HepG2 (cell line): ENCODE data around the gene MYOZ3. TPM values are rescaled to one million over a fixed set of nuclear protein-coding genes. Genes with fewer than 3 reads are reported as not detected.

Experiments
- BCLAF1 ChIP-seq: fragments of 450-650 bp; IDR thresholded peaks from 2 replicates; pipeline ENCODE4 v1.6.1; 2017; ENCODE audit warnings: mild to moderate bottlenecking
- CBX2 ChIP-seq, 2 experiments: fragments of 200-600 bp in 1 of 2; sonication (generic); formaldehyde crosslinking in 1 of 2; IDR thresholded peaks; 2 replicates each; pipeline versions ENCODE4 v1.7.0 to v1.8.1; 2018 to 2022; ENCODE audit warnings: low read depth in 2 of 2, low read length in 1 of 2, mild to moderate bottlenecking in 1 of 2, missing genetic modification reagents in 1 of 2
- CENPBD1 ChIP-seq: sonication (generic); formaldehyde crosslinking; IDR thresholded peaks from 2 replicates; pipeline ENCODE4 v1.8.0; 2022; ENCODE audit warnings: missing genetic modification reagents, low read depth, mild to moderate bottlenecking, borderline replicate concordance
- DNMT1 ChIP-seq: sonication (generic); formaldehyde crosslinking; IDR thresholded peaks from 2 replicates; pipeline ENCODE4 v1.5.1; 2020; ENCODE audit warnings: mild to moderate bottlenecking, missing genetic modification reagents
- HOXA5 ChIP-seq: sonication (generic); formaldehyde crosslinking; IDR thresholded peaks from 2 replicates; pipeline ENCODE4 v1.4.0; 2020; ENCODE audit warnings: missing genetic modification reagents
- MAFG ChIP-seq: sonication (generic); formaldehyde crosslinking; IDR thresholded peaks from 2 replicates; pipeline ENCODE4 v1.5.1; 2020; ENCODE audit warnings: mild to moderate bottlenecking, missing genetic modification reagents
- MXD1 ChIP-seq: sonication (generic); formaldehyde crosslinking; IDR thresholded peaks from 2 replicates; pipeline ENCODE4 v1.4.0; 2020; ENCODE audit warnings: mild to moderate bottlenecking, missing genetic modification reagents
- NCOA2 ChIP-seq: sonication (generic); formaldehyde crosslinking; IDR thresholded peaks from 2 replicates; pipeline ENCODE4 v1.8.0; 2022; ENCODE audit warnings: inconsistent platforms
- NFKBIZ ChIP-seq: IDR thresholded peaks from 2 replicates; pipeline ENCODE4 v1.6.1; 2018; ENCODE audit warnings: missing genetic modification reagents, missing compliant biosample characterization
- PCBP1 ChIP-seq: fragments of 200-400 bp; formaldehyde crosslinking; IDR thresholded peaks from 2 replicates; pipeline ENCODE4 v1.6.1; 2017; ENCODE audit warnings: mild to moderate bottlenecking, low read depth, low read length, borderline replicate concordance
- POGK ChIP-seq: sonication (generic); formaldehyde crosslinking; conservative IDR thresholded peaks from 2 replicates; pipeline ENCODE4 v1.8.0; 2022; ENCODE audit warnings: mild to moderate bottlenecking, moderate library complexity, missing genetic modification reagents
- ZNF160 ChIP-seq: sonication (generic); formaldehyde crosslinking; IDR thresholded peaks from 2 replicates; pipeline ENCODE4 v1.8.0; 2022; ENCODE audit warnings: mild to moderate bottlenecking, inconsistent platforms, missing genetic modification reagents
- ZNF20 ChIP-seq: sonication (generic); formaldehyde crosslinking; IDR thresholded peaks from 2 replicates; pipeline ENCODE4 v1.4.0; 2020; ENCODE audit warnings: mild to moderate bottlenecking, moderate library complexity, missing genetic modification reagents
- ZNF235 ChIP-seq: sonication (generic); formaldehyde crosslinking; IDR thresholded peaks from 2 replicates; pipeline ENCODE4 v1.8.1; 2023; ENCODE audit warnings: mild to moderate bottlenecking, missing genetic modification reagents, borderline replicate concordance
- ZNF24 ChIP-seq: fragments of 450-650 bp; IDR thresholded peaks from 2 replicates; pipeline ENCODE4 v1.6.1; 2017; ENCODE audit warnings: antibody characterized with exemption, mild to moderate bottlenecking
- ZNF256 ChIP-seq: sonication (generic); formaldehyde crosslinking; conservative IDR thresholded peaks from 2 replicates; pipeline ENCODE4 v1.4.0; 2020; ENCODE audit warnings: missing genetic modification reagents
- ZNF331 ChIP-seq: sonication (generic); formaldehyde crosslinking; IDR thresholded peaks from 2 replicates; pipeline ENCODE4 v1.4.0; 2020; ENCODE audit warnings: missing genetic modification reagents
- ZNF468 ChIP-seq: sonication (generic); formaldehyde crosslinking; IDR thresholded peaks from 2 replicates; pipeline ENCODE4 v1.8.0; 2022; ENCODE audit warnings: mild to moderate bottlenecking, moderate library complexity, missing genetic modification reagents
- ZNF574 ChIP-seq: sonication (generic); formaldehyde crosslinking; IDR thresholded peaks from 2 replicates; pipeline ENCODE4 v1.4.0; 2020; ENCODE audit warnings: missing genetic modification reagents
- ZNF580 ChIP-seq: IDR thresholded peaks from 2 replicates; pipeline ENCODE4 v1.6.1; 2016; ENCODE audit warnings: low read depth, borderline replicate concordance
- polyA plus RNA-seq, 8 experiments: library from polyadenylated mRNA; depleted of rRNA in 3 of 8; stranded (reverse) in 7 of 8; unstranded in 1 of 8; fragments of >200 nt; fragmentation: Illumina TruSeq in 4 of 8; extraction: Trizol in 4 of 8; gene quantifications; 2 replicates each; pipeline versions ENCODE4 v1.2.1 to v1.2.3, GENCODE V29; 2011 to 2016; ENCODE audit warnings: low read depth in 4 of 8, missing spikeins in 1 of 8, mixed read lengths in 1 of 8; ENCODE audit not compliant: insufficient read depth in 1 of 8
- total RNA-seq, 5 experiments: library from RNA; depleted of rRNA; stranded (reverse); fragments of >200 nt; fragmentation: Illumina TruSeq; extraction: Trizol; gene quantifications; 2 replicates each; pipeline ENCODE4 v1.2.3, GENCODE V29; 2016; ENCODE audit warnings: low read depth in 1 of 5

Gene MYOZ3
- total and polyA plus RNA-seq, 2 of the 13 experiments (the other 11 are each of a cell fraction or from before 2014, with no cell fraction given), result 0.05 TPM; not detected in 1

GRCh38 chr5:150656191-150657132 lies 4.6 kb upstream of the MYOZ3 start (continued):
- no peak for TF ChIP-seq NCOA2 (CRISPR knock-in tag)
- TF ChIP-seq PCBP1, result no peak
- TF ChIP-seq ZNF160 (CRISPR knock-in tag), result no peak
- no peak for TF ChIP-seq ZNF20 (CRISPR knock-in tag)
- peak; percentile 36; the same call in 1 of the 2 replicates for TF ChIP-seq ZNF580 (CRISPR knock-in tag)
- TF ChIP-seq ZNF24, result no peak
- 0 out of 2 replicates have a peak, but pooled peaks have one; percentile 45 for TF ChIP-seq MAFG (CRISPR knock-in tag)
- TF ChIP-seq CBX2 (IDR thresholded peaks at IDR 0.05; ENCODE audit: low read depth, low read length), result no peak
- TF ChIP-seq CBX2 (CRISPR knock-in tag; IDR thresholded peaks at IDR 0.05; ENCODE audit: low read depth), result no peak
- TF ChIP-seq MXD1 (CRISPR knock-in tag), result no peak
- TF ChIP-seq ZNF235 (CRISPR knock-in tag), result peak; percentile 24; the same call in 1 of the 2 replicates
- no peak for TF ChIP-seq ZNF468 (CRISPR knock-in tag)
- no peak for TF ChIP-seq CENPBD1 (CRISPR knock-in tag)
- TF ChIP-seq ZNF331, result peak; percentile 31; the same call in 1 of the 2 replicates
- TF ChIP-seq NFKBIZ, result no peak
- no peak for TF ChIP-seq ZNF256 (CRISPR knock-in tag)
- peak; percentile 33; the same call in 1 of the 2 replicates for TF ChIP-seq DNMT1
- TF ChIP-seq POGK (CRISPR knock-in tag), result no peak
- peak; percentile 51; the same call in 1 of the 2 replicates for TF ChIP-seq HOXA5 (CRISPR knock-in tag)
- TF ChIP-seq ZNF574 (CRISPR knock-in tag), result peak; percentile 89
- TF ChIP-seq BCLAF1, result no peak
